K562 (cell line): ENCODE results near the gene SYNE1. TPM values are rescaled to one million over a fixed set of nuclear protein-coding genes. Genes with fewer than 3 reads are reported as not detected.

ENCODE experiments used
- ATAC-seq: fragments of 200-7000 bp; cut with Tn5 transposase; 3 replicates; pipeline ENCODE4 v1.9.1; 2020; ENCODE audit warnings: moderate library complexity
- BruUV-seq: library from RNA; stranded (reverse); fragments of 400-500 nt; replicated peaks from 2 replicates; lab custom pipeline; 2021; lab: Mats Ljungman, UMichigan
- CTCF ChIA-PET: fragments of 300-600 bp; formaldehyde crosslinking; extraction: SDS; loops from one replicate; lab custom pipeline; 2021; ENCODE audit warnings: low intra/inter-chr PET ratio; lab: Yijun Ruan, JAX
- POLR2A ChIA-PET: fragments of 300-600, 350-650 bp; sonication (Branson Sonifier 250); formaldehyde crosslinking; extraction: SDS; loops from one replicate; lab custom pipeline; 2021; ENCODE audit warnings: antibody characterized with exemption, inconsistent platforms; lab: Yijun Ruan, JAX
- DNase-seq, 4 experiments: peaks; one replicate each; pipeline versions ENCODE4 v3.0.0 to v3.0.0-alpha.2; 2011 to 2018; ENCODE audit warnings: low spot score in 3 of 4, mixed read lengths in 3 of 4; ENCODE audit errors: extremely low read depth in 1 of 4
- FAIRE-seq: peaks from 2 replicates; lab custom pipeline; 2011; peaks lifted over from hg19 to GRCh38; lab: Jason Lieb, UNC
- H2AFZ ChIP-seq: 2 replicates; pipeline ENCODE4 v1.6.0; 2011; ENCODE audit warnings: low read depth, low read length, control low read depth, inconsistent platforms
- H3K27ac ChIP-seq: fragments of 200-600 bp; 3 replicates; pipeline ENCODE4 v1.8.0; 2011; ENCODE audit warnings: low read depth, mild to moderate bottlenecking, control low read depth, inconsistent platforms, low read length, moderate library complexity, mixed read lengths; ENCODE audit errors: extremely low read depth
- H3K27me3 ChIP-seq, 2 experiments: fragments of 300-600 bp in 1 of 2; 2 replicates in 1 of 2; 3 replicates in 1 of 2; pipeline versions ENCODE4 v1.6.0 to v1.8.0; 2011; ENCODE audit warnings: inconsistent platforms in 2 of 2, low read length in 2 of 2, mild to moderate bottlenecking in 1 of 2, mixed read lengths in 1 of 2, moderate library complexity in 1 of 2; ENCODE audit not compliant: control insufficient read depth in 2 of 2, insufficient read depth in 2 of 2
- H3K36me3 ChIP-seq: fragments of 300-600 bp; 3 replicates; pipeline ENCODE4 v1.8.0; 2011; ENCODE audit warnings: mild to moderate bottlenecking, low read length, inconsistent platforms; ENCODE audit not compliant: control insufficient read depth, insufficient read depth
- H3K4me1 ChIP-seq, 2 experiments: fragments of 200-600 bp in 1 of 2; replicated peaks in 1 of 2; 2 replicates in 1 of 2; 3 replicates in 1 of 2; pipeline versions ENCODE4 v1.5.1 to v1.8.0; 2011; ENCODE audit warnings: inconsistent platforms in 2 of 2, low read length in 2 of 2, mild to moderate bottlenecking in 1 of 2, mixed read lengths in 1 of 2, moderate library complexity in 1 of 2; ENCODE audit not compliant: control insufficient read depth in 2 of 2, insufficient read depth in 2 of 2
- H3K4me2 ChIP-seq: 2 replicates; pipeline ENCODE4 v1.6.1; 2011; ENCODE audit warnings: low read length, control low read depth, inconsistent platforms, mixed read lengths; ENCODE audit not compliant: insufficient read depth
- H3K4me3 ChIP-seq: fragments of 200-600 bp; sonication (generic), shearing (Covaris generic); 2 replicates; pipeline ENCODE4 v1.5.1; 2016; ENCODE audit warnings: control low read depth, inconsistent platforms
- H3K79me2 ChIP-seq: fragments of 200-600 bp; 3 replicates; pipeline ENCODE4 v1.8.0; 2011; ENCODE audit warnings: low read length, inconsistent platforms; ENCODE audit not compliant: control insufficient read depth, insufficient read depth
- H3K9ac ChIP-seq, 2 experiments: 2 replicates each; pipeline versions ENCODE4 v1.6.0 to v1.6.1; 2011; ENCODE audit warnings: low read depth in 2 of 2, low read length in 2 of 2, control low read depth in 1 of 2, inconsistent platforms in 1 of 2, mild to moderate bottlenecking in 1 of 2, mixed read lengths in 1 of 2; ENCODE audit not compliant: insufficient read depth in 1 of 2
- H3K9me1 ChIP-seq: one replicate; pipeline ENCODE4 v1.6.0; 2011; ENCODE audit warnings: inconsistent platforms, mild to moderate bottlenecking, low read length, moderate library complexity; ENCODE audit not compliant: control insufficient read depth, insufficient read depth
- H3K9me3 ChIP-seq: replicated peaks from 2 replicates; pipeline ENCODE4 v1.5.1; 2011; ENCODE audit warnings: low read depth, low read length, inconsistent platforms; ENCODE audit not compliant: control insufficient read depth, insufficient read depth
- H4K20me1 ChIP-seq: replicated peaks from 2 replicates; pipeline ENCODE4 v1.6.1; 2011; ENCODE audit warnings: low read length, inconsistent platforms, mixed read lengths; ENCODE audit not compliant: control insufficient read depth, insufficient read depth
- ATF2 ChIP-seq: sonication (generic); formaldehyde crosslinking; IDR thresholded peaks from 2 replicates; pipeline ENCODE4 v1.8.1; 2022; ENCODE audit warnings: missing genetic modification reagents
- FOXJ2 ChIP-seq: fragments of 200-800 bp; sonication (Bioruptor generic); IDR thresholded peaks from 2 replicates; pipeline ENCODE4 v1.6.1; 2016; ENCODE audit warnings: missing genetic modification characterization, missing compliant biosample characterization
- MCM3 ChIP-seq: fragments of 450-650 bp; IDR thresholded peaks from 2 replicates; pipeline ENCODE4 v1.6.1; 2016
- PTRF ChIP-seq: fragments of 450-650 bp; IDR thresholded peaks from 2 replicates; pipeline ENCODE4 v1.6.1; 2016; ENCODE audit warnings: mild to moderate bottlenecking, missing genetic modification characterization, missing compliant biosample characterization
- SNAPC5 ChIP-seq: fragments of 250-450 bp; sonication (Bioruptor Pico); IDR thresholded peaks from 2 replicates; pipeline ENCODE4 v1.8.0; 2021; ENCODE audit warnings: moderate library complexity, mild to moderate bottlenecking, inconsistent platforms
- SOX6 ChIP-seq: fragments of 450-650 bp; IDR thresholded peaks from 2 replicates; pipeline ENCODE4 v1.6.1; 2014; ENCODE audit warnings: mild to moderate bottlenecking
- ZMIZ1 ChIP-seq, 2 experiments: fragments of 150-350 bp in 1 of 2; IDR thresholded peaks; 2 replicates each; pipeline ENCODE4 v1.6.1; 2012 to 2016; ENCODE audit warnings: low read depth in 2 of 2, low read length in 2 of 2, mild to moderate bottlenecking in 1 of 2, moderate library complexity in 1 of 2
- ZNF134 ChIP-seq: fragments of 250-450 bp; sonication (Bioruptor Pico); conservative IDR thresholded peaks from 2 replicates; pipeline ENCODE4 v1.4.0; 2020
- ZNF592 ChIP-seq: fragments of 450-650 bp; IDR thresholded peaks from 2 replicates; pipeline ENCODE4 v1.6.1; 2017; ENCODE audit warnings: antibody characterized with exemption, mild to moderate bottlenecking
- WGBS: fragments of 100-300 bp; shearing (Covaris generic); methylation state at CpG from one replicate; pipeline ENCODE4 v1.1.6; 2016; ENCODE audit warnings: low coverage, mixed read lengths; ENCODE audit not compliant: insufficient coverage; ENCODE audit errors: missing lambda C conversion rate; 5-methylcytosine and 5-hydroxymethylcytosine counted together
- in situ Hi-C: fragments of 300-500 bp; cut with MboI; formaldehyde crosslinking; loops from 4 replicates; pipeline ENCODE4 v1.15.0; 2018; ENCODE audit warnings: inconsistent platforms, mixed read lengths
- intact Hi-C: fragments of 100-400 bp; cut with micrococcal nuclease; formaldehyde crosslinking; loops from 2 replicates; pipeline ENCODE4 v1.14.2; 2022
- polyA plus RNA-seq, 8 experiments: library from polyadenylated mRNA; depleted of rRNA in 4 of 8; stranded (reverse) in 5 of 8; unstranded in 3 of 8; fragments of >200 nt; fragmentation: Nextera tagmentation in 2 of 8; fragmentation: Illumina TruSeq in 1 of 8; extraction: Ambion mirVana in 2 of 8; extraction: Trizol in 1 of 8; gene quantifications; 2 replicates each; pipeline versions ENCODE4 v1.2.1 to v1.2.3, GENCODE V29; 2011 to 2014; ENCODE audit warnings: inconsistent platforms in 1 of 8, missing spikeins in 1 of 8
- total RNA-seq, 7 experiments: library from RNA; depleted of rRNA in 6 of 7; stranded (reverse); fragments of >200 nt in 6 of 7; fragmentation: Illumina TruSeq in 2 of 7; extraction: Trizol in 2 of 7; gene quantifications; 2 replicates each; pipeline versions ENCODE4 v1.2.1 to v1.2.3, GENCODE V29; 2011 to 2021; ENCODE audit warnings: low replicate concordance in 1 of 7

The SYNE1 gene
- total and polyA plus RNA-seq, 9 of the 15 experiments (the other 6 are each of a cell fraction or from before 2014, with no cell fraction given) = under 0.01 to 0.42 (median 0.08) TPM; not detected in 1

GRCh38 chr6:152462716-152463115 lies 174.4 kb downstream of the SYNE1 start (continued):
- TF ChIP-seq SNAPC5 (CRISPR knock-in tag) (no peak), MCM3 (no peak), PTRF (tag) (no peak)

DNA sequence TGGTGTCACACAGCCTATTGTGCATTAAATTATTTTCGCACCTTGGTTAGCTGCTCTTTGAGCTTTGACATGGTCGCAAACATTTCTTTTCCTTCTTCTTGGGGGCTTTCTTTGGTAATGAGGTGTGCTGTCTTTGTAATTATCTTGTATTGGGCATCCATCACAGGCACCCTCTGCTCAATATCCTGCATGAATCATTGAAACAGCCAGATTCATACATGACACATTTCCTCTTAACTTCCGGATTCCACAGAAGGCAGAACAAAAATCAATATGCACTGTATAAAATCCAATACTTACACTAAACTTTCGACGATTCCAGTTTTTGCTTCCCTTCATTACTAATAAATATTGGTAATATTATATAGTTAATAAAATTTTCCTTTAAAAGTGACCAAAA lies 175.6 kb downstream of the SYNE1 start:
- Histone ChIP-seq H3K4me3 (no peak overlapping the region), H3K27ac (no peak overlapping the region), H3K9ac (no peak overlapping the region), H3K36me3 (no peaks in the 10 kb centered on the region), H3K9me1 (no peaks in the 10 kb centered on the region), H3K9me3 (no peaks in the 10 kb centered on the region; the same call in 1 of the 2 replicates), H2AFZ (no peak overlapping the region), H3K4me2 (no peak overlapping the region), H3K27me3 (no peaks in the 10 kb centered on the region), H3K4me1 (no peaks in the 10 kb centered on the region), H3K79me2 (no peaks in the 10 kb centered on the region), H4K20me1 (no peaks in the 10 kb centered on the region)
- whole genome bisulfite sequencing = 0% methylated on average over 5 of the region's 5 CpGs
- ATAC-seq (no peak), FAIRE-seq (no peak), DNase-seq (no peak)
- POLR2A ChIA-PET = interaction anchor here (0.7 kb wide), 1 partner anchor 12 kb away, joined by 4 read pairs; no protein-coding TSS in a partner anchor
- BruUV-seq = no TSS peak
- TF ChIP-seq SOX6 (no peak), FOXJ2 (tag) (no peak), ATF2 (CRISPR knock-in tag) (no peak), ZNF134 (no peak), ZNF592 (no peak), ZMIZ1 (IDR thresholded peaks at IDR 0.05; ENCODE audit: low read depth in 2 of 2, low read length in 2 of 2) (no peak)
- intact Hi-C loops = no loop called here
- in situ Hi-C loops = no loop called here
- CTCF ChIA-PET = no interaction called here
